ENCODE measurements around the gene PANK3. TPM values are rescaled to one million over a fixed set of nuclear protein-coding genes. Genes with fewer than 3 reads are reported as not detected.

PANK3 gene
- total RNA-seq, 3 donors from 2014 or later (not counting 1 experiment from before 2014, with no cell fraction given), result 39.7 to 50.0 (median 46.9) TPM

GRCh38 chr5:168570490-168571328 lies 8.5 kb downstream of the PANK3 start:
- H3K4me3 Mint-ChIP-seq, result no peak overlapping the region
- DNase-seq (no peak), ATAC-seq (no peak)
- intact Hi-C loops (cut with micrococcal nuclease), result no loop called here
- peaks cover 35% of the 10 kb centered on the region in 2 donors for H3K4me1 Mint-ChIP-seq
- H3K36me3 ChIP-seq (ENCODE audit: control insufficient read depth, insufficient read depth, low read length), result peaks cover 11% of the 10 kb centered on the region
- no peaks in the 10 kb centered on the region for H3K36me3 Mint-ChIP-seq
- H3K27me3 ChIP-seq (ENCODE audit: control insufficient read depth, insufficient read depth, low read length), result no peaks in the 10 kb centered on the region
- H3K9me3 ChIP-seq (ENCODE audit: control insufficient read depth, insufficient read depth, low read length), result no peaks in the 10 kb centered on the region
- peaks cover 4% of the 10 kb centered on the region for H3K4me1 ChIP-seq (ENCODE audit: control insufficient read depth, insufficient read depth, low read length)
- TF ChIP-seq CTCF (IDR thresholded peaks at IDR 0.05), result no peak
- no peaks in the 10 kb centered on the region for H3K27me3 Mint-ChIP-seq (ENCODE audit: low read depth in 2 of 2)
- no peak overlapping the region for H3K4me3 ChIP-seq (ENCODE audit: low read length)
- H3K27ac ChIP-seq (ENCODE audit: low read length), result no peak overlapping the region
- WGBS (ENCODE audit: insufficient coverage), result 91% methylated on average over 5 of the region's 11 CpGs
- no peaks in the 10 kb centered on the region for H3K9me3 Mint-ChIP-seq
- no peak overlapping the region for H3K27ac Mint-ChIP-seq

GRCh38 chr5:168568738-168569137 lies 10.4 kb downstream of the PANK3 start:
- no peaks in the 10 kb centered on the region for H3K9me3 Mint-ChIP-seq
- H3K27me3 Mint-ChIP-seq (ENCODE audit: low read depth in 2 of 2), result no peaks in the 10 kb centered on the region
- intact Hi-C loops (cut with micrococcal nuclease), result no loop called here
- no peak overlapping the region for H3K4me3 Mint-ChIP-seq
- ATAC-seq, result no peak
- Histone ChIP-seq H3K27me3 (ENCODE audit: control insufficient read depth, insufficient read depth, low read length) (no peaks in the 10 kb centered on the region), H3K9me3 (ENCODE audit: control insufficient read depth, insufficient read depth, low read length) (no peaks in the 10 kb centered on the region), H3K4me1 (ENCODE audit: control insufficient read depth, insufficient read depth, low read length) (no peaks in the 10 kb centered on the region), H3K4me3 (ENCODE audit: low read length) (no peak overlapping the region), H3K36me3 (ENCODE audit: control insufficient read depth, insufficient read depth, low read length) (peaks cover 24% of the 10 kb centered on the region), H3K27ac (ENCODE audit: low read length) (no peak overlapping the region)
- no peak for TF ChIP-seq CTCF (IDR thresholded peaks at IDR 0.05)
- no peak for DNase-seq
- 94% methylated on average over 5 of the region's 6 CpGs for WGBS (ENCODE audit: insufficient coverage)
- H3K4me1 Mint-ChIP-seq, result peaks cover 26% of the 10 kb centered on the region in 2 donors
- H3K36me3 Mint-ChIP-seq, result no peaks in the 10 kb centered on the region
- H3K27ac Mint-ChIP-seq, result no peak overlapping the region

- ATAC-seq (no peak), DNase-seq (no peak)
- H3K27me3 Mint-ChIP-seq (ENCODE audit: low read depth in 2 of 2), result no peaks in the 10 kb centered on the region
- intact Hi-C loops (cut with micrococcal nuclease), result no loop called here
- no CpG with 5 or more reads among the region's 1 CpG for WGBS (ENCODE audit: insufficient coverage)
- peaks cover 59% of the 10 kb centered on the region for H3K36me3 ChIP-seq (ENCODE audit: control insufficient read depth, insufficient read depth, low read length)
- H3K27ac ChIP-seq (ENCODE audit: low read length), result no peak overlapping the region
- no peak overlapping the region for H3K4me3 Mint-ChIP-seq
- H3K4me1 Mint-ChIP-seq, result peaks cover 13 to 21% of the 10 kb centered on the region in 2 donors
- H3K4me3 ChIP-seq (ENCODE audit: low read length), result no peak overlapping the region
- no peaks in the 10 kb centered on the region for H3K36me3 Mint-ChIP-seq
- no peaks in the 10 kb centered on the region for H3K27me3 ChIP-seq (ENCODE audit: control insufficient read depth, insufficient read depth, low read length)
- no peak for TF ChIP-seq CTCF (IDR thresholded peaks at IDR 0.05)
- H3K9me3 Mint-ChIP-seq, result no peaks in the 10 kb centered on the region
- H3K4me1 ChIP-seq (ENCODE audit: control insufficient read depth, insufficient read depth, low read length), result no peaks in the 10 kb centered on the region
- H3K27ac Mint-ChIP-seq, result no peak overlapping the region
- no peaks in the 10 kb centered on the region for H3K9me3 ChIP-seq (ENCODE audit: control insufficient read depth, insufficient read depth, low read length)
Measured at GRCh38 chr5:168563959-168564358, 15.2 kb downstream of the PANK3 start.

All from natural killer cell (primary cell).